ENCODE data around the gene ANTKMT. TPM values are rescaled to one million over a fixed set of nuclear protein-coding genes. Genes with fewer than 3 reads are reported as not detected.

ANTKMT gene
- total RNA-seq, 2 donors from 2014 or later = 36.9 to 40.6 TPM

DNA sequence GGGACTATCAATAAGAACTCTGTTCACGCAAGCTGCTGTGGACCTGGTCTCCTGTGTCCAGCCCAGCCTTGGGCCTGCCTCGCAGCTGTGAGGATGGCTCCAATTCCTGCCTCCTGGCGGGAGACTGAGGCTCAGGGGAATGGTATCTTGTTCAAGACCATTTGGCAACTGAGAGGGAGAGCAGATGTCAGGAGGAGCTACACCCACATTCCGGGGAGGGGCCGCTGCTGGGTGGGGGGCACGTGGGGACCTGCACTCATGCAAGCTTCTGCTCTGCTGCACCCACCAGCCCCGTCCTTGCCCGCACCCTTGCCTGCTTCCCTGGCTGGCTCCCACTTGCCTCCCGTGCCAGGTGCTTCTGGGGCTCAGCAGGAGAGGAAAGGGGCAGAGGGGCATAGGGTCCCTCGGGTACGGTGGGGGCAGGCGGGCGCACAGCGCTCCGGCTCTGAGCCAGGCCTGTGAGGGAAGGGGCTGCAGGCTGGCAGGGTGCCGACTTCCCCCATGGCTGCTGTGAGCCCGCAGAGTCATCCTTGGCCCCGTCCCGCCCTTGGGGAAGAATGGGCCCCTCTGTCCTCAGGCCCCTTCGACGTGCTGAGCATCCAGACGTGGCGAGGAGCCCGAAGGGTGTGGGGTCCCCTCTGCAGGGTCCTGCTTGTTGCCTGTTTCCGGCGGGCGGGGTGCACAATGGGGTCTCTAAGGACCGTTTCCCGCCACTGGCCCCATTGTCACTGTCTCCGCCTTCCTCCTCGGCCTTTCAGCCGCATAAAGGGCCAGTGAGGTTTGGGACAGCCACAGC lies 3.3 kb upstream of the ANTKMT start:
- Histone ChIP-seq H3K36me3 (ENCODE audit: control insufficient read depth, insufficient read depth, low read length) (no peaks in the 10 kb centered on the region), H3K27me3 (ENCODE audit: control insufficient read depth, insufficient read depth, low read length, poor library complexity, severe bottlenecking) (peaks cover 21% of the 10 kb centered on the region), H3K9me3 (ENCODE audit: control insufficient read depth, low read length) (no peaks in the 10 kb centered on the region), H3K27ac (ENCODE audit: low read depth, low read length) (no peak overlapping the region), H3K9ac (ENCODE audit: extremely low read depth, low read length, poor library complexity, severe bottlenecking) (no peak overlapping the region), H3K4me3 (ENCODE audit: low read length) (no peak overlapping the region), H3K4me1 (ENCODE audit: control insufficient read depth, insufficient read depth, low read length) (peaks cover 8% of the 10 kb centered on the region)
- no peak overlapping the region for H3K4me3 Mint-ChIP-seq
- no peak overlapping the region for H3K27ac Mint-ChIP-seq
- peaks cover 20% of the 10 kb centered on the region for H3K27me3 Mint-ChIP-seq (ENCODE audit: insufficient read depth)
- WGBS, 2 experiments (ENCODE audit: insufficient coverage in 1 of 2, insufficient read length in 1 of 2) = 79 to 83% methylated on average over 23 to 32 of the region's 32 CpGs
- H3K9me3 Mint-ChIP-seq = no peaks in the 10 kb centered on the region
- TF ChIP-seq CTCF (conservative IDR thresholded peaks at IDR 0.05) = no peak
- H3K36me3 Mint-ChIP-seq (ENCODE audit: low read depth) = no peaks in the 10 kb centered on the region
- DNase-seq = no peak
- H3K4me1 Mint-ChIP-seq = peaks cover 9% of the 10 kb centered on the region

DNA sequence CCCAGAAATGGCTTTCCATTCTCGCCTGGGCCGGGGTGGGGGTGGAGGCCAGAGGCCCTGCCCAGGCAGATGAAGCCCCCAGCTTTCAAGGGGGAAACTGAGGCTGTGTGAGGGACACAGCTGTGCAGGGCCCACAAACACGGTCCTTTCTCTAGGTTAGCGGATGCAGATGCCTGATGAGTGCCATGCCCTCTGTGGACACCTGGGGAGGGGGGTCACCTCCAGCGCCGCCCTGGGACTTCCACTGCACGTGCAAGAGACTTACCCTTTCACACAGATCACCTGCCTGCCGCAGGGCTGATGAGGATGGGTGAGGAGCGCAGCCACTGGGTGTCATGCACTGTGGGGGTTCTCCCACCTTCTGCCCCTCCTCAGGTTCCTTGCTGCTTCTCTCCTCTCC lies 2.6 kb upstream of the ANTKMT start:
- DNase-seq = no peak
- H3K27me3 Mint-ChIP-seq (ENCODE audit: insufficient read depth) = peaks cover 16% of the 10 kb centered on the region
- Histone ChIP-seq H3K4me3 (ENCODE audit: low read length) (no peak overlapping the region), H3K4me1 (ENCODE audit: control insufficient read depth, insufficient read depth, low read length) (peaks cover 8% of the 10 kb centered on the region), H3K27ac (ENCODE audit: low read depth, low read length) (no peak overlapping the region), H3K27me3 (ENCODE audit: control insufficient read depth, insufficient read depth, low read length, poor library complexity, severe bottlenecking) (peaks cover 20% of the 10 kb centered on the region), H3K9ac (ENCODE audit: extremely low read depth, low read length, poor library complexity, severe bottlenecking) (no peak overlapping the region), H3K36me3 (ENCODE audit: control insufficient read depth, insufficient read depth, low read length) (no peaks in the 10 kb centered on the region), H3K9me3 (ENCODE audit: control insufficient read depth, low read length) (no peaks in the 10 kb centered on the region)
- H3K36me3 Mint-ChIP-seq (ENCODE audit: low read depth) = no peaks in the 10 kb centered on the region
- TF ChIP-seq CTCF (conservative IDR thresholded peaks at IDR 0.05) = no peak
- no peaks in the 10 kb centered on the region for H3K9me3 Mint-ChIP-seq
- H3K4me1 Mint-ChIP-seq = peaks cover 9% of the 10 kb centered on the region
- no peak overlapping the region for H3K27ac Mint-ChIP-seq
- no peak overlapping the region for H3K4me3 Mint-ChIP-seq
- 88 to 90% methylated on average over 6 to 9 of the region's 9 CpGs for WGBS, 2 experiments (ENCODE audit: insufficient coverage in 1 of 2, insufficient read length in 1 of 2)

- Histone ChIP-seq H3K27me3 (ENCODE audit: control insufficient read depth, insufficient read depth, low read length, poor library complexity, severe bottlenecking) (peaks cover 15% of the 10 kb centered on the region), H3K36me3 (ENCODE audit: control insufficient read depth, insufficient read depth, low read length) (no peaks in the 10 kb centered on the region), H3K4me1 (ENCODE audit: control insufficient read depth, insufficient read depth, low read length) (peaks cover 8% of the 10 kb centered on the region), H3K4me3 (ENCODE audit: low read length) (no peak overlapping the region), H3K27ac (ENCODE audit: low read depth, low read length) (no peak overlapping the region), H3K9me3 (ENCODE audit: control insufficient read depth, low read length) (no peaks in the 10 kb centered on the region), H3K9ac (ENCODE audit: extremely low read depth, low read length, poor library complexity, severe bottlenecking) (no peak overlapping the region)
- Mint-ChIP-seq H3K4me1 (peaks cover 9% of the 10 kb centered on the region), H3K27ac (no peak overlapping the region), H3K27me3 (ENCODE audit: insufficient read depth) (peaks cover 12% of the 10 kb centered on the region), H3K9me3 (no peaks in the 10 kb centered on the region), H3K4me3 (peak overlapping the region; percentile 67), H3K36me3 (ENCODE audit: low read depth) (no peaks in the 10 kb centered on the region)
- WGBS, 2 experiments (ENCODE audit: insufficient coverage in 1 of 2, insufficient read length in 1 of 2) = 80 to 88% methylated on average over 1 to 6 of the region's 6 CpGs
- no peak for TF ChIP-seq CTCF (conservative IDR thresholded peaks at IDR 0.05)
- DNase-seq = no peak
Observed at GRCh38 chr16:718922-719321, 2.0 kb upstream of the ANTKMT start.
